OCI-LY7 (cell line): ENCODE data around the gene AP4B1.

Experiments
- CTCF ChIP-seq: fragments of 200-600 bp; sonication (generic); conservative IDR thresholded peaks from 2 replicates; pipeline ENCODE4 v1.5.1; 2014; ENCODE audit warnings: mild to moderate bottlenecking, antibody characterized with exemption, low read length, moderate library complexity, mixed read lengths
- EZH2phosphoT487 ChIP-seq: fragments of 200-600 bp; sonication (generic); IDR thresholded peaks from 2 replicates; pipeline ENCODE4 v1.6.1; 2018; ENCODE audit warnings: low read depth, borderline replicate concordance, mild to moderate bottlenecking, mixed run types, antibody characterized with exemption, low read length, moderate library complexity, mixed read lengths

- no peak for TF ChIP-seq CTCF
- no peak for TF ChIP-seq EZH2phosphoT487
Observed at GRCh38 chr1:113893267-113893666, 11.3 kb downstream of the AP4B1 start.
